ENCODE data around the gene ITGAL.

The ITGAL gene

DNA sequence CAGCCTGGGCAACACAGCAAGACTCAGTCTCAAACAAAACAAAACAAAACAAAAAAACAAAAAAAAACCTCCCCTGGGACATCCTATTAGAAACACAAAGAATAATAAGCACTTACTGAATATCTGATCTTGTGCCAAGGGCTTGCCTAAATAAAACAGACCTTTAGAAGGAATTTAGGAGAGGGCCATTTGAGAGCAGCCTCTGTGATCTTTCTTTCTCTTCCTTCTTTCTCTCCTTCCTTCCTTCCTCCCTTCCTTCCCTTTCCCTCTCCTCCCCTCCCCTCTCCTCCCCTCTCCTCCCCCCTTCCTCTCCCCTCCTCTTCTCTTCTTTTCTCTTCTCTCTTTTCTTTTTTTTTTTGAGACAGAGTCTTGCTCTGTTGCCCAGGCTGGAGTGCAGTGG lies 12.3 kb downstream of the ITGAL start:
- DNase-seq, result no peak
- intact Hi-C loops (cut with DNase I), result no loop called here

DNA sequence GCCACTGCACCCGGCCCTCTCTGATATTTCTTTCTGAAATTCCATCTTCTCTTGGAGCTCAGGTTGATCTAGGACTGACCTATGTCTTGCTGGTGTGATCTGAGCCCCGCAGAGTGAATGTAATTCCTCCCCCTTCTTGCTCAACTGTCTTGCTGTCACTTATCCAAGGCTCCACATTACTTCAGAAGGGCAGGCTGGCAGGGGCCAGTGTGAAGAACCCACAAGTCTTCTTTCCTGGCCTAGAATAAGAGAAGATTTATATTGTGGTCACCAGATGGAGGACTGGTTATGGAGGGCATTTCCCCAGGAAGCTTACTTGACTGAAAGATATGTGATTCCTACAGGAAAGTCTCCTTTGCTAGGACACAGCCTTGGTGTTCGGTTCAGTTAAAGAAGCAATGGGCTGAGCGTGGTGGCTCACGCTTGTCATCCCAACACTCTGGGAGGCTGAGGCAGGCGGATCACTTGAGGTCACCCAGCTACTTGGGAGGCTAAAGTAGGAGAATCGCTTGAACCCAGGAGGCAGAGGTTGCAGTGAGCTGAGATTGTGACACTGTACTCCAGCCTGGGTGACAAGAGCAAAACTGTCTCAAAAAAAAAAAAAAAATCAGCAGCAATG lies 13.4 kb downstream of the ITGAL start:
- no peak for DNase-seq
- intact Hi-C loops (cut with DNase I), result no loop called here

DNA sequence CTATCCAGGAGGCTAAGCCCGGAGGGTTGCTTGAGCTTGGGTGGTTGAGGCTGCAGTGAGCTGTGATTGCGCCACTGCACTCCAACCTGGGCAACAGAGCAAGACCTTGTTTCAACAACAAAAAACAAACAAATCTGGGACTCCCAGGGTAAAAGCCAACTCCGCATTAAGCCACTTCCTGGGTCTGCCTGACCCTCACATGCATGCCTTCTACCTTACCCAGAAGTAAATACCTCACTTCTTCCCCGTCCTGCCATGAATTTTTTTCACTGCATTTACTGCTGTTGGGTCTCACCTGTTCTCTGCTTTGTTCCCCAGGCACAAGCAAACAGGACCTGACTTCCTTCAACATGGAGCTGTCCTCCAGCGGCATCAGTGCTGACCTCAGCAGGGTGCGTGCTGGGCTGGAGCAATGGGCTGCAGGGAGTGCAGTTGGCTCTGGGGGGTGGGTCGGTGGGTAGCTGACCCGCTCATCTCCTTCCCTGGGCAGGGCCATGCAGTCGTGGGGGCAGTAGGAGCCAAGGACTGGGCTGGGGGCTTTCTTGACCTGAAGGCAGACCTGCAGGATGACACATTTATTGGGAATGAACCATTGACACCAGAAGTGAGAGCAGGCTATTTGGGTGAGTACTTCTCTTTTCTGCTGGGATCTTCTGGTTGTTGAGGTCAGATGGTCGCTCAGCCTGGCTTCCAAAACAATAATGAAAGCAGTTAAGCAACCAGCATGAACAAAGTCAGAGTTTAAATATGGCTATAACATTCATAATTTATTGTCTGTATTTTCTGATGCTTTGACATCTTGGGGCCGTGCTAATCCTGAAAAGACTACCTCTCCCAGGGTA lies 16.4 kb downstream of the ITGAL start:
- DNase-seq, result no peak
- intact Hi-C loops (cut with DNase I), result no loop called here

DNA sequence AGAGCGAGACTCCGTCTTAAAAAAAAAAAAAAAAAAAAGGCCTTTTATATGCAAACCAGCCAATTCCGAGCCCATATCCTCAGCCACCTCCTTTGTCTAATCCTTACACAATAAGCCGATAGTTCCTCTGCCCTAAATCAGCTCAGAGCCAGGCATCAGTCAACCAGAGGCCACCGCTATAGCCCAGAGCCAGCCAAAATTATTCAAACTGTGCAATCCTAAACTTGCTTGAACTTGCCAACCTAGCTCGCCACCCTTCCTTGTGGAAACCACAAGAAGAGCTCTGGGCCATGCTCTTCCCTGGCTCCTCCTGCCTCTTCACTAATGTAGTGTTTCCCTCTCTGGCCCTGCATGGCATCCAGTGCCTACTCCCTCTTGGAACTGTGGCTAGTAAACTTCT lies 17.7 kb downstream of the ITGAL start:
- intact Hi-C loops (cut with DNase I), result no loop called here
- peak in 5 of 42 donors; percentile 7 to 38 (median 14) for DNase-seq

DNA sequence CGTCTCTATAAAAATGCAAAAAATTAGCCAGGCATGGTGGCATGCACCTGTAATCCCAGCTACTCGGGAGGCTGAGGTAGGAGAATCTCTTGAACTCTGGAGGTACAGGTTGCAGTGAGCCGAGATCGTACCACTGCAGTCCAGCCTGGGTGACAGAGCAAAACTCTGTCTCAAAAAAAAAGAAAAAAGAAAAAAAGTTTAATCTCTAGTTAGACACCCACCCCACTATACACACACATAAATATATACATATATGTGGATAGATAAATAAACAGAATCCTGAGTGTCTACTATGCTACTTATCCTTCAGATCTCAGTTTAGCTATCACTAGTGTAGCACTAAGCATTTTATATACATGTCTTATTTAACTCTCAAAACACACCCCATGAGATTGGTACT lies 18.7 kb downstream of the ITGAL start:
- DNase-seq, result no peak
- intact Hi-C loops (cut with DNase I), result no loop called here

DNA sequence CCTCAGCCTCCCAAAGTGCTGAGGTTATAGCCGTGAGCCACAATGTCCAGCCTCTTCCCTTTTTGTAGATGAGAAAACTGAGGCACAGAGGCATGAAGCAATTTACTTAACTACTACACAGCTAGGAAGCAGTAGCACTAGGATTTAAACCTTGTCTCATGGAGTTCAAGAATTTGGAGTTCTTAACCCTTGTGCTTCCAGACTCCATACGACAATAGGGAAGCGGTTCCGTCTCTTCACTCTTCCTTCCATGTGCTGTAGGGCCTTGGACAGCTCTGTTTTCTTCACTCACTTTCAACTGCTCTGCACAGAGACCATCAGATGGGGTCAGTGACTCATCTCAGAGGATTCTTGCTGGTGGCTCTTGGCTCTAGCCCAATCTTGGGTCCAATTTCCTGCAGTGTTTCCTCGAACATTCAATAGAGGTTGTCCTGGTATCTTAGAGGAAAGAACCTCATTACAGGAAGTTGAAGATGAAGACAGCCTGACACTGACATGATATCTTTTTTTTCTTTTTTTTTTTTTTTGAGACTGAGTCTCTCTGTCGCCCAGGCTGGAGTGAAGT lies 19.3 kb downstream of the ITGAL start:
- no peak for DNase-seq
- intact Hi-C loops (cut with DNase I), result no loop called here

DNA sequence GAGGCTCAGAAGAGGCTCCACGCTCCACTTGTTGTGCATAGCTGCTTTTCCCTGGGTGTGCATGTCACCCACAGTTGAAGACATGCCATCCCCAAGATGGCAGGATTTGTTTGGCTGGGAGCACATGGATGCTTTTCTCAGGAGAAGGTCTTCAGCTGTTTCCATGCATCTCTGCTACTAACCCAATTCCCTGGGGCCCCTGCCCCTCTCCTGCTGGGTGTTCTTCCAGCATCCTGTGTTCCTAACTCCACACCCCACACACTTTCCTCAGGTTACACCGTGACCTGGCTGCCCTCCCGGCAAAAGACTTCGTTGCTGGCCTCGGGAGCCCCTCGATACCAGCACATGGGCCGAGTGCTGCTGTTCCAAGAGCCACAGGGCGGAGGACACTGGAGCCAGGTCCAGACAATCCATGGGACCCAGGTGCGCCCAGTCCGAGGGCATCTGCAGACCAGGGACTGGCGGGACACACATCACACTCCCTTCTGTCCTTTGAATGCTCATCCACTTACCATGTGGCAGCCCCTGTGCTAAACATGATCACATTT lies 21.5 kb downstream of the ITGAL start:
- no peak for DNase-seq
- intact Hi-C loops (cut with DNase I), result no loop called here

DNA sequence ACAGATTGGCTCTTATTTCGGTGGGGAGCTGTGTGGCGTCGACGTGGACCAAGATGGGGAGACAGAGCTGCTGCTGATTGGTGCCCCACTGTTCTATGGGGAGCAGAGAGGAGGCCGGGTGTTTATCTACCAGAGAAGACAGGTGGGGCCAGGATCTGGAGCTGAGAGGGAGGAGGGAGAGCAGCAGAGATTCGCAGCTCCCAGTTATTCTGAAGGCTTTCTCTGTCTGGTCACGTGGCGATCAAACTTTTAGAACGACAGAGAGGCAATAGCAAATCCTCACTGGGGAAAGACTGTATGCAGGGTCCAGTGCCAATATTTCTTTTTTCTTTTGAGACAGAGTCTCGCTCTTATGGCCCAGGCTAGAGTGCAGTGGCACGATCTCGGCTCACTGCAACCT lies 22.2 kb downstream of the ITGAL start:
- intact Hi-C loops (cut with DNase I), result no loop called here
- DNase-seq, result no peak

DNA sequence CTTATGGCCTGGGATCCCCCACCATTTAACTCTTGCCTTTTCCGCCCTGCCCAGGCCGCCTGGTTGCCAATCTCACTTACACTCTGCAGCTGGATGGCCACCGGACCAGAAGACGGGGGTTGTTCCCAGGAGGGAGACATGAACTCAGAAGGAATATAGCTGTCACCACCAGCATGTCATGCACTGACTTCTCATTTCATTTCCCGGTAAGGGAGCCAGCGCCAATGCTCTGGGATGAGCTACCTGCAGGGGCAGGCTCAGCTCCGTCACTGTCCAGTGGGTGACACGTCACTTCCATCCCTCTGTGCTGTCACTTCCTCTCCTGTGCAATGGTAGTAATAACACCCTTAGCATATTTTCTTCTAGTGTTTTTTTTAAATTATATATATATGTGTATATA lies 26.7 kb downstream of the ITGAL start:
- no peak for DNase-seq
- intact Hi-C loops (cut with DNase I), result no loop called here

DNA sequence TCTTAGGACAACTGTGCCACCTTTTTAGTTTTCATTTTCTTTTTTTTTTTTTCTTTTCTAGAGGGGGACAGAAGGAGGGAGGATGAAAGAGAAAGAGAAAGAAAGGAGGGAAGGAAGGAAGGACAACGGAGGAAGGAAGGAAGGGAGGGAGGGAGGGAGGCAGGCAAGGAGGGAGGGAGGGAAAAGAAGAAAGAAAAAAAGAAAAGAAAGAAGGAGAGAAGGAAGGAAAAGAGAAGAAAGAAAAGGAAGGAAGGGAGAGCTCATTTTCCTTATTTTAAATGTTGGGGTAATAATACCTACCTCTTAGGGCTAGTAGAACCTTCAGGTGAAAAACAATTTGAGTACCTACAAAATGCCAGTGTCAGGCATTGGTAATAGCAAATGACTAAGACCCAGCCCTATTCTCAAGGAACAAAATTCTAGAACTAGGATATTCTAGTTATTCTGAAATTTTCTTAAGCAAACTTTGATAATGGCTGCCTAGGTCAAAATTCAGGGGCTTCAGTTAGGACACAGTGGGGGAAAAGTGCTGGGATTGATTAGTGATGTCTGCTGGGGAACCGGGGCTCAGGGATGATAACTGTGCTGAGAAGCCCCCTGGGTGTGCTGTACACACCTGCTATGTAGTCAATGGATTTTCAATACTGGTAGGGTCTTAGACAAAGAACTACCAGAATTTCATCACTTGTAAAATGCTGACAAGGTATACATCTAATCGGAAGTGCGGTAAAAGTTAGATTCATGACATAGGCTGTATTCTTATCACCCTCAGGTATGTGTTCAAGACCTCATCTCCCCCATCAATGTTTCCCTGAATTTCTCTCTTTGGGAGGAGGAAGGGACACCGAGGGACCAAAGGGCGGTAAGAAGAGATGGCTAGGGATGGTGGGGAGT lies 31.1 kb downstream of the ITGAL start:
- no peak for DNase-seq
- intact Hi-C loops (cut with DNase I), result no loop called here

DNA sequence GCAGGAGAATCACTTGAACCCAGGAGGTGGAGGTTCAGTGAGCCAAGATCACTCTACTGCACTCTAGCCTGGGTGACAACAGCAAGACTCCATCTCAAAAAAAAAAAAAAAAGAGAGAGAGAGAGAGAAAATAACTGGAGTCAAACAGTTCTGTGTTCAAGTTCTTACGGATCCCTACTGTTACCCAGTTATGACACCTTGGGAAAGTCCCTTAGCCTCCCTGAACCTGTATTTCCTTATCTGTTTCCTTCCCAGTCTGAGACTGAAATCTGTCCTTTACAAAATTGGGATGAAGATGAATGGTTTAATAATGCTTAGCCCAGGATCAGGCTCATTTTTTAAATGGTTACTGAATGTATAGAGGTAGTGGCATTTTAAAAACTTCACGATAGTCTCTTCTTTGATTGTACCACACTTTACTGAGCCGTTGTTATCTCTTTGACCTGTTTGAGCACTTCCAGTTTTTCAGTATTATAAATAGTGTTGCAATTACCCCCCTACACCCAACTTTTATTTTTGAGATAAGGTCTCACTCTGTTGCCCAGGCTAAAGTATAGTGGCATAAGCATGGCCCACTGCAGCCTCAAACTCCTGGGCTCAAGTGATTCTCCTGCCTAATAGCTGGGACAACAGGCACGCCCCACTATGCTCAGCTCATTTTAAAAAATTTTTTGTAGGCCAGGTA lies 36.7 kb downstream of the ITGAL start:
- DNase-seq, result no peak
- intact Hi-C loops (cut with DNase I), result no loop called here

DNA sequence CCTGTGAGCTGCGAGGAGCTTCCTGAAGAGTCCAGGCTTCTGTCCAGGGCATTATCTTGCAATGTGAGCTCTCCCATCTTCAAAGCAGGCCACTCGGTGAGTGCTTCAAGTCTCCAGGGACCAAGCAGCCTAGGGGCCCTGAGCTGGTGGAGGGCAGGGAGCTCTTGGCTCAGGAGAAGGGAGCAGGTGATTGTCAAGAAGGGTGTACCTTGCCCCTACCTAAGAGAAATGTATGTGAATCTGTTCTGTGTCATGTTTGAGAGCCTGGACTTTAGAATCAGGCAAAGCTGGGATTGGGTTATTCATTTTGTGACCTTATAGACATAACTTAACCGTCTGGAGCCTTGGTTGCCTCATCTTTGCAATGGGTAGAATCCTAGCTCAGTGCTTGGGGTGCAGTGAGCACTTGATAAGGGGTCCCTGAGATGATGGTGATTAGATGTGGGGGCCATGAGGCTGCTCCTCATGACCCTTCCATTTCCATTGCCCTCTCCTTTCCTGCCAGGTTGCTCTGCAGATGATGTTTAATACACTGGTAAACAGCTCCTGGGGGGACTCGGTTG lies 37.9 kb downstream of the ITGAL start:
- no peak for DNase-seq
- intact Hi-C loops (cut with DNase I), result no loop called here

DNA sequence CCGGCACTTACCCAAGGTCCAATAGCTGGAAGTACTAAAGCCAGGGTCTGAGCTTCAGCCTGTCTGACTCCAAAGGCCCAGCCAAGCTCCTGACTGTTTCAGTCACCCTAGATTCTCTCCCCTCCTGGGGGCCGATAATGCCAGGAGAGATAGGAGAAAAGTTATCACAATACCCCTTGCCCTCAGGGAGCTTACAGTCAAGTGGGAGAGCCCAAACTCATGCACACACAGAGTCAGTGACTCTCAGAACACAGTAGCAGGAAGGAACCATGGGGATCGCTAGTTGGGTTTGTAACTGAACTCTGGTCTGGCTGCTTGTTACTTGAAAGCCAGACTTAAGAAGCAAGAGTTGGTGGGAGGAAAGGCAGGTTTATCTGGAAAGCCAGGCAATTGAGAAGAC lies 39.0 kb downstream of the ITGAL start:
- DNase-seq, result no peak
- intact Hi-C loops (cut with DNase I), result no loop called here

DNA sequence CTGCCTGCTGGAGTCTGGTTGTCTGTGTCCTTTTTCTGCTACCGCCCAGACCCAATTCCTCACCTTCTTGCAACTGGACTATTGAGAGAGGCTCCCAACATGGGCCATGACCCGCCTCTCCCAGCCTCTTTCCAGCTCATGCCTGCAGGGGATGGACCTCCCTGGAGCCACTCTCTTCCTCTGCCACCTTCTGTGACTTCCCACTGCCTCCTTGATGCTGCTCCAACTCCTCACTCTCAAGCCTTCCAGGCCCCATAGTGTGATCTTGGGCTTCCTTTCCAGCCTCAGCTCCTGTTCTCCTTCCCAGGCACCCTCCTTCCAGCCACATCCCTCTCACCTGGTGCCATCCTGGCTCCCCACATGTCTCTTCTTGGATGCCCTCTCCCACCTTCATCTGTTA lies 42.7 kb downstream of the ITGAL start:
- no peak for DNase-seq
- intact Hi-C loops (cut with DNase I), result no loop called here

DNA sequence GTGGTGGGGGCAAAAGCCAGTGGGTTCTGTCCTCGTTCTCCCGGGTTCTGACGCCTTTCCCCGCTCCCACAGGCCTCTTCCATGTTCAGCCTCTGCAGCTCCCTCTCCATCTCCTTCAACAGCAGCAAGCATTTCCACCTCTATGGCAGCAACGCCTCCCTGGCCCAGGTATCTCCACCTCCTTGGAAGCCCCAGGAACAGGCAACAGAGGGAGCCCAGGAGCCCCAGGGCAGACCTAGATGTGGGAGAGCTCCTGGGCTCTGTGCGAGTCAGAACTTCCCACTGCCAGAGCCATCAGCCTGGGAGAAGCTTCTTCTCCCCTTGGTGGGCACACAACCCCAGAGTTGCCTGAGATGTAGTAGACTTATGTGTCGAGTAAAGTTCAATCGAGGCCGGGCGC lies 46.0 kb downstream of the ITGAL start:
- intact Hi-C loops (cut with DNase I), result no loop called here
- no peak for DNase-seq

DNA sequence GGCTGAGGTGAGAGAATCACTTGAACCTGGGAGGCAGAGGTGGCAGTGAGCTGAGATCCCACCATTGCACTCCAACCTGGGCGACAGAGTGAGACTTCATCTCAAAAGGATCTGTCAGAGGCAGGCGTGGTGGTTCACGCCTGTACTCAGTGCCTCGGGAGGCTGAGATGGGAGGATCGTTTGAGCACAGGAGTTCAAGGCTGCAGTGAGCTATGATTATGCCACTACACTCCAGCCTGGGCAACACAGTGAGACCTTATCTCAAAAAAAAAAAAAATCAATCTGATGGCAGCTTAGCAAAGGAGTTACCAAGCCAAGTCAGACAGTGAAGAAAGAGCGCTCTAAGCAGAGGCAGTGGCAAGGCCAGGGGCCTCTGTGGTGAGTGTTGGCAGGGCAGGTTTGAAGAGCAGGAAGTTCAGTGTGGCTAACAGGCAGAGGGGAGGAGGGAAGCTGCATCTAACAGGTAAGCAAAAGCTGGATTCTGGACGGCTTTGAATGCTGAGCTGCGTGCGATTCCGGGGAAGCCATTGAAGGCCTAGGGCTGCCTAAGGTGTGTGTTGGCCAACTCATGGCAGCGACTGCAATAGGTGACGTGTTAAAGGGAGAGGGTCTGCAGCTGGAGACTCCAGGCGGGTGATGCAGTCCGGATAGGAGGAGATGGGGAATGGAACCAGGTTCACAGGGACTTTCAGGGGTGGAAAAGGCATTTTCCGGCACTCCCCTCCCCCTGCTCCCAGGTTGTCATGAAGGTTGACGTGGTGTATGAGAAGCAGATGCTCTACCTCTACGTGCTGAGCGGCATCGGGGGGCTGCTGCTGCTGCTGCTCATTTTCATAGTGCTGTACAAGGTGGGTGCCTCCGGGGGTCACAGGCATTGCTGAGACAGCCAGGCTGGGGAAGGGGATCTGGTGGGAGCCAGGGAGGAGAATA lies 46.8 kb downstream of the ITGAL start:
- intact Hi-C loops (cut with DNase I), result no loop called here
- DNase-seq, result no peak

DNA sequence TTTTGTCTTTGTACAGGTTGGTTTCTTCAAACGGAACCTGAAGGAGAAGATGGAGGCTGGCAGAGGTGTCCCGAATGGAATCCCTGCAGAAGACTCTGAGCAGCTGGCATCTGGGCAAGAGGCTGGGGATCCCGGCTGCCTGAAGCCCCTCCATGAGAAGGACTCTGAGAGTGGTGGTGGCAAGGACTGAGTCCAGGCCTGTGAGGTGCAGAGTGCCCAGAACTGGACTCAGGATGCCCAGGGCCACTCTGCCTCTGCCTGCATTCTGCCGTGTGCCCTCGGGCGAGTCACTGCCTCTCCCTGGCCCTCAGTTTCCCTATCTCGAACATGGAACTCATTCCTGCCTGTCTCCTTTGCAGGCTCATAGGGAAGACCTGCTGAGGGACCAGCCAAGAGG lies 48.9 kb downstream of the ITGAL start:
- no peak for DNase-seq
- intact Hi-C loops (cut with DNase I), result no loop called here
